Measurements from ENCODE around the gene CEP20.
A peak's percentile ranks its signal among the peaks of the same experiment; 100 is the strongest.

Gene CEP20

GRCh38 chr16:15897121-15897780 lies 8.8 kb upstream of the CEP20 start:
- Histone ChIP-seq H3K27me3 (ENCODE audit: insufficient read depth, low read length) (no peaks in the 10 kb centered on the region), H3K36me3 (ENCODE audit: insufficient read depth, low read depth, low read length) (no peaks in the 10 kb centered on the region), H3K4me3 (ENCODE audit: low read length) (no peak overlapping the region), H3K9ac (ENCODE audit: low read depth, low read length) (no peak overlapping the region), H3K9me3 (ENCODE audit: insufficient read depth, low read depth, low read length) (no peaks in the 10 kb centered on the region), H3K27ac (ENCODE audit: low read length) (no peak overlapping the region), H3K4me1 (ENCODE audit: insufficient read depth, low read length) (no peaks in the 10 kb centered on the region; the same call in 1 of the 2 replicates)

GRCh38 chr16:15894571-15895374 lies 6.4 kb upstream of the CEP20 start:
- Histone ChIP-seq H3K4me1 (ENCODE audit: insufficient read depth, low read length) (no peaks in the 10 kb centered on the region; the same call in 1 of the 2 replicates), H3K36me3 (ENCODE audit: insufficient read depth, low read depth, low read length) (no peaks in the 10 kb centered on the region), H3K27ac (ENCODE audit: low read length) (no peak overlapping the region), H3K9me3 (ENCODE audit: insufficient read depth, low read depth, low read length) (no peaks in the 10 kb centered on the region), H3K9ac (ENCODE audit: low read depth, low read length) (no peak overlapping the region), H3K4me3 (ENCODE audit: low read length) (no peak overlapping the region), H3K27me3 (ENCODE audit: insufficient read depth, low read length) (no peaks in the 10 kb centered on the region)

- Histone ChIP-seq H3K4me1 (ENCODE audit: insufficient read depth, low read length) (0 out of 2 replicates have a peak, but pooled peaks cover 5% of the 10 kb centered on the region), H3K9me3 (ENCODE audit: insufficient read depth, low read depth, low read length) (no peaks in the 10 kb centered on the region), H3K4me3 (ENCODE audit: low read length) (no peak overlapping the region), H3K27ac (ENCODE audit: low read length) (no peak overlapping the region), H3K36me3 (ENCODE audit: insufficient read depth, low read depth, low read length) (no peaks in the 10 kb centered on the region), H3K9ac (ENCODE audit: low read depth, low read length) (no peak overlapping the region), H3K27me3 (ENCODE audit: insufficient read depth, low read length) (no peaks in the 10 kb centered on the region)
Observed at GRCh38 chr16:15891508-15891907, 3.1 kb upstream of the CEP20 start.

- Histone ChIP-seq H3K27ac (ENCODE audit: low read length) (no peak overlapping the region), H3K9ac (ENCODE audit: low read depth, low read length) (peak overlapping the region; percentile 99; the same call in 1 of the 2 replicates), H3K4me3 (ENCODE audit: low read length) (peak overlapping the region; percentile 100), H3K27me3 (ENCODE audit: insufficient read depth, low read length) (no peaks in the 10 kb centered on the region), H3K4me1 (ENCODE audit: insufficient read depth, low read length) (0 out of 2 replicates have a peak, but pooled peaks cover 5% of the 10 kb centered on the region), H3K36me3 (ENCODE audit: insufficient read depth, low read depth, low read length) (peaks cover 17% of the 10 kb centered on the region), H3K9me3 (ENCODE audit: insufficient read depth, low read depth, low read length) (no peaks in the 10 kb centered on the region)
Observed at GRCh38 chr16:15887283-15887682, 1.1 kb downstream of the CEP20 start.

- H3K27me3 ChIP-seq (ENCODE audit: insufficient read depth, low read length): no peaks in the 10 kb centered on the region
- H3K4me1 ChIP-seq (ENCODE audit: insufficient read depth, low read length): 0 out of 2 replicates have a peak, but pooled peaks cover 5% of the 10 kb centered on the region
- H3K9me3 ChIP-seq (ENCODE audit: insufficient read depth, low read depth, low read length): no peaks in the 10 kb centered on the region
- peaks cover 29% of the 10 kb centered on the region for H3K36me3 ChIP-seq (ENCODE audit: insufficient read depth, low read depth, low read length)
- no peak overlapping the region for H3K4me3 ChIP-seq (ENCODE audit: low read length)
- no peak overlapping the region for H3K9ac ChIP-seq (ENCODE audit: low read depth, low read length)
- no peak overlapping the region for H3K27ac ChIP-seq (ENCODE audit: low read length)
Observed at GRCh38 chr16:15886078-15886477, 2.3 kb downstream of the CEP20 start.

DNA sequence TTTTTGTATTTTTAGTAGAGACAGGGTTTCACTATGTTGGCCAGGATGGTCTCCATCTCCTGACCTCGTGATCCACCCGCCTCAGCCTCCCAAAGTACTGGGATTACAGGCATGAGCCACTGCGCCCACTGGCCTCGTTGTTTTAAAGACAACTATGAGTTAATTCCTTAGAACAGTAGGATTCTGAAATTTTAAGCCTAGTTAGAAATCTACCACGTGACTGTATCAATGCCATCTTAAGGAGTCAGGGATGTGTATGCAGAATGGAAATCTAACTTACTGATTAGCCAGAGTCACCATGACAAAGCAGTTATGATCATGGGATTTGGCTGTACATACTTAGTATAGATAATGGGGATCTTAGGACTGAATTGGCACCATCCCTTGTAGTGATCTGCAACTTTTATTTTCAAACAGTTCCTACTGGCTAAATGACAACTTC lies 2.8 kb downstream of the CEP20 start:
- H3K36me3 ChIP-seq (ENCODE audit: insufficient read depth, low read depth, low read length): peaks cover 33% of the 10 kb centered on the region
- no peaks in the 10 kb centered on the region for H3K9me3 ChIP-seq (ENCODE audit: insufficient read depth, low read depth, low read length)
- H3K27me3 ChIP-seq (ENCODE audit: insufficient read depth, low read length): no peaks in the 10 kb centered on the region
- H3K27ac ChIP-seq (ENCODE audit: low read length): no peak overlapping the region
- H3K4me3 ChIP-seq (ENCODE audit: low read length): no peak overlapping the region
- no peak overlapping the region for H3K9ac ChIP-seq (ENCODE audit: low read depth, low read length)
- 0 out of 2 replicates have a peak, but pooled peaks cover 5% of the 10 kb centered on the region for H3K4me1 ChIP-seq (ENCODE audit: insufficient read depth, low read length)

DNA sequence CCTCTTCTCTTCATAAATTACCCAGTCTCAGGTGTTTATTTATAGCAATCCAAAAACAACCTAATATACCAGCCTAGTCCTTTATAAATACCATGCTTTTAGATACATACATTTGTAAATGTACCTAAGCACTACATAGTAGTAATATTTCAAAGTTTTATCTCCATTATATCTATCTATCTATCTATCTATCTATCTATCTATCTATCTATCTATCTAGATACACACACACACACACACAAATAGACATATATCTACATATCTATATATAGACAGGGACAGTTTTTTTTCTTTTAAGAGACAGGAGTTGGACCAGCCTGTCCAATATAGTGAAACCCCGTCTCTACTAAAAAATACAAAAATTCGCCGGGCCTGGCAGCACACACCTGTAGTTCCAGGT lies 5.8 kb downstream of the CEP20 start:
- Histone ChIP-seq H3K4me1 (ENCODE audit: insufficient read depth, low read length) (no peaks in the 10 kb centered on the region), H3K9me3 (ENCODE audit: insufficient read depth, low read depth, low read length) (no peaks in the 10 kb centered on the region), H3K4me3 (ENCODE audit: low read length) (no peak overlapping the region), H3K9ac (ENCODE audit: low read depth, low read length) (no peak overlapping the region), H3K36me3 (ENCODE audit: insufficient read depth, low read depth, low read length) (peaks cover 53% of the 10 kb centered on the region), H3K27ac (ENCODE audit: low read length) (no peak overlapping the region), H3K27me3 (ENCODE audit: insufficient read depth, low read length) (no peaks in the 10 kb centered on the region)

DNA sequence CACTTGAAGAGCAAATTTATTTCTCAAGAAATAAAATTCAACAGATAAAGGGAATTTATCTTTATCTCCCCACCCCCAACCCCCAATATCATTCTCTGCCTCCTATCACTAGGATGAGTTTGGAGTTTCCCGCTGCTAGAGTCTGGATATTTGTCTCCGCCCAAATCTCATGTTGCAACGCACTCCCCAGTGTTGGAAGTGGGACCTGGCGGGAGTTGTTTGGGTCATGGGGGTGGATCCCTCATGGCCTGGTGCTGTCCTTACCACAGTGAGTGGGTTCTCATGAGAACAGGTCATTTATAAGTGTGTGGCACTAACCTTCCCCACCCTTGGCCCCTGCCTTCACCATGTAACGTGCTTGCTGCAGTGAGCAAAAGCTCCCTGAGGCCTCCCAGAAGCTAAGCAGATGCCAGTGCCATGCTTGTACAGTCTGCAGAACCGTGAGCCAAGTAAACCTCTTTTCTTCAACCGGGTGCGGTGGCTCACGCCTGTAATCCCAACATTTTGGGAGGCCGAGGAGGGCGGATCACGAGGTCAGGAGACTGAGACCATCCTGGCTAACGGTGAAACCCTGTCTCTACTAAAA lies 6.5 kb downstream of the CEP20 start:
- Histone ChIP-seq H3K27me3 (ENCODE audit: insufficient read depth, low read length) (no peaks in the 10 kb centered on the region), H3K27ac (ENCODE audit: low read length) (no peak overlapping the region), H3K4me1 (ENCODE audit: insufficient read depth, low read length) (no peaks in the 10 kb centered on the region), H3K36me3 (ENCODE audit: insufficient read depth, low read depth, low read length) (peaks cover 58% of the 10 kb centered on the region), H3K9me3 (ENCODE audit: insufficient read depth, low read depth, low read length) (no peaks in the 10 kb centered on the region), H3K4me3 (ENCODE audit: low read length) (no peak overlapping the region), H3K9ac (ENCODE audit: low read depth, low read length) (no peak overlapping the region)

DNA sequence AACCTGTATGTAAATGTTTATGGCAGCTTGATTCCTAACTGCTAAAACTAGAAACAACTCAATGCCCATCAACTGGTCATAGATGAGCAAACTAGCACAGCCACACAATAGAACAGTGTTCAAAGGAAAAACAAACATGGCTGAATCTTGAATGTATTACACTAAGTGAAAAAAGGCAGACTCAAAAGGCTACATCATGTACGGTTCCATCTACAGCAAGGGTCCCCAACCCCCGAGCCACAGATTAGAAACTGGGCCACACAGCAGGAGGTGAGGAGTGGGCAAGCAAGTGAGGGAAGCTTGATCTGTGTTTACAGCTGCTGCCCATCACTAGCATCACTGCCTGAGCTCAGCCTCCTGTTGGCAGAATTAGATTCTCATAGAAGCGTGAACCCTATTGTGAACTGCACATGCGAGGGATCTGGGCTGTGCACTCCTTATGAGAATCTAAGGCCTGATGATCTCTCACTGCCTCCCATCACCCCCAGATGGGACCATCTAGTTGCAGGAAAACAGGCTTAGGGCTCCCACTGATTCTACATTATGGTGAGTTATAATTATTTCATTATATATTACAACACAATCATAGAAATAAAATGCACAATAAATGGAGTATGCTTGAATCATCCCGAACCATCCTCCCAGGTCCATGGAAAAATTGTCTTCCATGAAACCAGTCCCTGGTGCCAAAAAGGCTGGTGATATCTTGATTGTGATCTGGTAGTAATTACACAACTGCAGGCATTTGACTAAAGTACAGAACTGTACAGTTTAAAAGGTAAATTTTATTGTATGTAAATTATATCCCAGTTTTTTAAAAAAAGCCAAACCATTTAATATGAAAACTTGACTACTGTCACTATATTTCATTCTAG lies 7.7 kb downstream of the CEP20 start:
- no peak overlapping the region for H3K4me3 ChIP-seq (ENCODE audit: low read length)
- no peak overlapping the region for H3K27ac ChIP-seq (ENCODE audit: low read length)
- H3K27me3 ChIP-seq (ENCODE audit: insufficient read depth, low read length): no peaks in the 10 kb centered on the region
- peaks cover 61% of the 10 kb centered on the region for H3K36me3 ChIP-seq (ENCODE audit: insufficient read depth, low read depth, low read length)
- no peaks in the 10 kb centered on the region for H3K4me1 ChIP-seq (ENCODE audit: insufficient read depth, low read length)
- no peaks in the 10 kb centered on the region for H3K9me3 ChIP-seq (ENCODE audit: insufficient read depth, low read depth, low read length)
- H3K9ac ChIP-seq (ENCODE audit: low read depth, low read length): no peak overlapping the region

- Histone ChIP-seq H3K27me3 (ENCODE audit: insufficient read depth, low read length) (no peaks in the 10 kb centered on the region), H3K9me3 (ENCODE audit: insufficient read depth, low read depth, low read length) (no peaks in the 10 kb centered on the region), H3K9ac (ENCODE audit: low read depth, low read length) (no peak overlapping the region), H3K36me3 (ENCODE audit: insufficient read depth, low read depth, low read length) (peaks cover 66% of the 10 kb centered on the region), H3K27ac (ENCODE audit: low read length) (no peak overlapping the region), H3K4me1 (ENCODE audit: insufficient read depth, low read length) (no peaks in the 10 kb centered on the region), H3K4me3 (ENCODE audit: low read length) (no peak overlapping the region)
Observed at GRCh38 chr16:15879255-15879811, 9.1 kb downstream of the CEP20 start.

DNA sequence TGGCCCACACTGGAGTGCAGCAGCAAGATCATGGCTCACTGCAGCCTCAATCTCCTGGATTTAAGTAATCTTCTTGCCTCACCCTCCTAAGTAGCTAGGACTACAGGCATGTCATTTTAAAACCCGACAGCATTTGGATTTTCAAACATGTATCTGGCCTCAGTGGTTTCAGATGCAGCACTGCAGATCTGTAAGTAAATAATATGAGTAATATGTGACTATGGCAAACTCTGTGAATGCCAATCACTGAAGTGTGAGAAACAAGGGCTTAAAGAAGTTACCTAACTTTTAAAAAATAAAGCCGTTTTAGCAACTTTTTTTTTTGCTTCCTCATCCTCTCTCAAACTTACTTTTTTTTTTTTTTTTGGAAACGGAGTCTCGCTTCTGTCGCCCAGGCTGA lies 11.9 kb downstream of the CEP20 start:
- Histone ChIP-seq H3K4me1 (ENCODE audit: insufficient read depth, low read length) (no peaks in the 10 kb centered on the region), H3K9ac (ENCODE audit: low read depth, low read length) (no peak overlapping the region), H3K27ac (ENCODE audit: low read length) (no peak overlapping the region), H3K9me3 (ENCODE audit: insufficient read depth, low read depth, low read length) (no peaks in the 10 kb centered on the region), H3K4me3 (ENCODE audit: low read length) (no peak overlapping the region), H3K36me3 (ENCODE audit: insufficient read depth, low read depth, low read length) (peaks cover 64% of the 10 kb centered on the region), H3K27me3 (ENCODE audit: insufficient read depth, low read length) (no peaks in the 10 kb centered on the region)
